M059J (cell line): ENCODE measurements around the gene ESRP2. TPM values are rescaled to one million over a fixed set of nuclear protein-coding genes. Genes with fewer than 3 reads are reported as not detected.

Experiments
- DNase-seq: peaks from one replicate; pipeline ENCODE4 v3.0.0-alpha.2; 2012; ENCODE audit warnings: low read depth
- total RNA-seq: library from RNA; depleted of rRNA; stranded (reverse); fragments of >200 nt; shearing (Covaris generic); gene quantifications from 2 replicates; pipeline ENCODE4 v1.2.3, GENCODE V29; 2014

Gene ESRP2
- total RNA-seq, 1 experiment from 2014 or later, result not detected

DNA sequence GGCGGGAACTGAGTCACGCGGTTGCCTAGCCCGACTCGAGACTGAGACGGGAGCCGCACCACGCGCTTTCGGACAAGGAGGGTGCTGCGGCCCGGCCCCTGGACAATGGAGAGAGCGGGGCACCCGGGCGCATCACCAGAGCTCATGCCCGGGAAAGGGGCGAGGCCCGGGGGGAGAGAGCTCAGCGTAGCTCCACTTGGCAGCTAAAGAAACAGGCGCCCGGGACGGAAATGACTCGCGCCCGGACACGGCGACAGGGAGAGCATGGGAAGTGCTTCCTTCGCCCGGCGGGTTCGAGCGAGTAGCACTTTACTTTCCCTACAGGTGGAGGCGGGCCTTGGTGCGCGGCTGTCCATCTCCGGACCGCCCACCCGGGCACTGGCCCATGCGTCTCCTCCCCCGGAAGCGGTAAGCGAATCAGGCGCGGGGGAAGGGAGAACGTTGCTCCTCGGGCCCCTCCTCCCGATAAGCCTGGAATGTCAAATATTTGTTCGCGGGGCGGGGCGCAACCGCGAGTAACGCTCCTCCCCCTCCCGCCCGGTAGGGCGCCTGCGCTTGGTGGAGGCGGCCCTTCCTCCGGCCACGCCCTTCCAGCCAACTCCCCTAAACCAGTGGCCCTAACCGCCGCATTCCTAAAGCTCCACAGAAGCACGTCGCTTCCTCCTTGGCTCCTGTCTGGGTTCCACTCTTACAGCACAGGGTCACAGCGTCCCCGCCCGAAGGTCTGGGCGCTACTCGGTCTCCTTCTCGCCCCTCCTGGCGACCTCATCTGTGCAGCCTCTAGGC lies 1.5 kb upstream of the ESRP2 start:
- DNase-seq, result peak; percentile 98

DNA sequence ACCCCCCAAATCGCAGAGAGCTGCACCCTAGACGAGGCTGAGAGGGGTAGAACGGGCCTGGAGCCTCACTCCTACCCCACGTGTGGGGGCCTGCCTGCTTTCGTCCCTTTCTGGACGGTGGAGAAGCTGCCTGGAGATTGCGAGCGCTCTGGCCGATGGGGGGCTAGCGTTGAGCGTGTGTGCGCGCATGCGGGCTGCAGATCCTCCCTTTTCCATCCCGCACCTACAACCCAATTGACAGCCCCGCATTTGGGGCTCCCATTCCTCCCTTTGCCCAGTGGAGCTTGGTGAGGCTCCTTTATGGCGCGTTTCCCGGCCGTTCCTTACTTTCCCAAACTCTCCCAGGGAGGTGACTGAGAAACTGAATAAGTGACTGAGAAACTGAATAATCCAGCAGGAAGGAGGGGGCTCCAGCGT lies 907 bp upstream of the ESRP2 start:
- no peak for DNase-seq

DNA sequence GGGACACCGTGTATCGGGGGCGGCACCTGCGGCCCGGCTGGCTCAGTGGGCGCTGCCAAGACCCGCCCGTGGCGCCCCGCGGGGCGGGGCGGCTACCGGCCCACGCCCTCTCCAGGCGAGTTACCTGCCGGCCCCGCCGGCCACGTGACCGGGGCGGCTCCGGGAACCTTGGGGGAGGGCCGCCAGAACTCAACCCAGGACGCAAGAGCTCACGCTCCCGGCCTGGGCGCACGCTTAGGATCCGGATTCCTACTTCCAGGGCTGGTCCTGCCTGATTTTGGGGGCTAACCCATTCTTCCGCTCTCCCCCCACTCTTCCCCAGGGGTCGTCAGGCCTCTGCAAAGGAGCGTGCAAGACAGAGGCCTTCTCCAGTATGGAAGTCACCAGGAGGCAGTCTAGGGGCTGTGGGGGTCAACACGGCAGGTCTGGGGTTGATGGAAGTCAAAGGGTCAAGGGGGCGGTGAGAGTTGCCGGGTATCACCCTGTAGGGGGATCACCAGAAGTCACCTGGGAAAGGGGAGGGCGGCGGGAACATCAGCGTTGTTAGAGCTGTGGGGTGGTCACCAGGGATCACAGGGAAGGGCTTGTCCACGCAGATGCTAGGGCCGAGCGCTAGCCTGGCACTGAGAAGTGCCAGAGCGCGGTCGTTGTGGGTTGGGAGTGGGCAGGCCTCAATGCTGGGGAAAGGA lies 354 bp upstream of the ESRP2 start:
- no peak for DNase-seq

DNA sequence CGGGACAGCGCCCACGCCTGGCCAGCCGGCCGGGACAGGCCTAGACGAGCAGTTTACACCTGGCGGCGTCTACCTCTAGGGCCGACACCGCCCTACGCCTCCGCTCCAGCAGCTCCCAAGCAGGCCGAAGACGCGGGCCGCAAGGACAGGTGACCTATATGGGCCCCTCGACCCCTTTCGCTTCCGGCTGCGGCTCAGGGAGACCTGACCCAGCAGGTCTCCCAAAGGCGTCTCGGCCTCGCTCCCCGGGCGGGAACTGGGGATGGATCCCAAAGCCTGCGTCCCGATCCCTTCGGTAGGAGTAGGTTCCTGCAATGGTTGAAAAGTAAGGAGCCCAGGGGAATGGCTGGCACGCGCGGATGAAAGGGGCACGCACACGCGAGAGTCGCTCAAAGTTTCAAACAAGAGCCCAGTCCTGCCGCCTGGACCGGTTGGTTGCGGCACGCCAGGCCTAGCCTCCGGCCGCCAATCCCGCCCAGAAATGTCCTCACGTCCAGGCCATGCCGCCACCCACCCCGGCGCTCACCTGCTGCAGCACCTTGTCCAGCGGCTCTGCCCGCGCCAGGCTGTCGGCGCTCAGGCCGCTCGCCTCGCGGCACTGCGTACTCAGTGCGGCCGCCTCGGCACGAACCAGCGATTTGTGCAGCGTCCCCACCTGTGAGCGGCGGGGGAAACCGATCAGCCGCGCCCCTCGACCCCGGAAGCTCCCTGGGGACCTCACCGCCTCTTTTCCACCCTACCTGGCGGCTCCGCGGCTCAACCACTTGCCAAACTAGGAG lies 630 bp downstream of the ESRP2 start:
- DNase-seq, result no peak

DNA sequence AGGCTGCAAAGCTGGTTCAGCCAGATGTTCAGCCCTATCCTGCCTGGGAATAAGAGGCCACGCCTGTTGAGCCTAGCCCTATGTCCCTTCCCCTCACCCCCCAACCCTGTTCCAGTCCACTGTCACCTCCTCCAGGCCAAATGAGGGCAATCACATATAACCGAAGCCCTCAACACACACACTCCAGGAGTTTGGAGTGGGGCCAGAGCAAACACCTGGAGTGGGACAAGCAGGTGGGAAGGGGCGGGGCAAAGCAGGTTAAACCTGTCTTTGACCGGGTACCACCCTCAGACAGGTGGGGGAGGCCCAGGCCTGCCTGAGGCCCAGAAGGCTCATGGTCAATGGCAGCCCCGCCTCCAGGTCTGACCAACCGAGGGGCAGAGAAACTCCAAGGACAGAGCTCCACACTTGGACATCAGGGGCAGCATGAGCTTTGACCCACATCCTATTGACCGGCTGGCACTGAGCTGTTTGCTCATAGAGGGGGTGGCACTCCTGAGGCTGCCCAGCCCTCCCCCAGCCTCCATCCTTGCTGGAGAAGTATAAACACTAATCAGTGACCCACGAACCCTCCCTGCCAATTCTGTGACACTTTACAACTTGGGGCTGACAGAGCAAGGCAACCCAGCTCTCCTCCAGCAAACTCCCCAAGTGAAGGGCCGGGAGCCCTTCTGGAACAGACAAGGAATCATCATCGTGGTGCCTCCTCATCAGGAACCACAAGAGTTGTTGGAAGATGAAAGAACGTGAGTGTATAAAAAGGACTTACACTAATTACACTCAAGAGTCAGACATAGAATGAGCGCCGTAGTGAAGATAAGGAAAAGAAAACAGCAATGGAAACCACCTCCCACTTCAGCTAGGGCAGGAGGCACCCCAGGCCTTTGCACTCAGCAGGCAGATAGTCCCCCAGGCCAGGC lies 1.5 kb downstream of the ESRP2 start:
- DNase-seq, result no peak

DNA sequence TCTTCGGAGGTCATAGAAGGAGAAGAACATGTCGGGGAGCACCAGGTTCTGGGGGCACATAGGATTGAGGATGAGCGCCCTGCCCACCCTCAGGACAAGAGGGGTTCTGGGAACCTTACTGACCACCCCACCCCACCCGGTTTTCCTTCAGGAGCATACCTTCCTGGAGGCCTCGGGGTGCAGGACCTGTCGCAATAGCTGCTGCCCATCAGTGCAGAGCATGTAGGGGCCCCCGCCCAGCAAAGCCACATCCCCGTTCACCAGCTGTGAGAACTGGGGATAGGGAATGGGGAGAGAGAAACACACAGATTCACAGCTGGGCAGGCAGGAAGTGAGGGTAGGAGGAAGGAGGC lies 2.1 kb downstream of the ESRP2 start:
- no peak for DNase-seq

DNA sequence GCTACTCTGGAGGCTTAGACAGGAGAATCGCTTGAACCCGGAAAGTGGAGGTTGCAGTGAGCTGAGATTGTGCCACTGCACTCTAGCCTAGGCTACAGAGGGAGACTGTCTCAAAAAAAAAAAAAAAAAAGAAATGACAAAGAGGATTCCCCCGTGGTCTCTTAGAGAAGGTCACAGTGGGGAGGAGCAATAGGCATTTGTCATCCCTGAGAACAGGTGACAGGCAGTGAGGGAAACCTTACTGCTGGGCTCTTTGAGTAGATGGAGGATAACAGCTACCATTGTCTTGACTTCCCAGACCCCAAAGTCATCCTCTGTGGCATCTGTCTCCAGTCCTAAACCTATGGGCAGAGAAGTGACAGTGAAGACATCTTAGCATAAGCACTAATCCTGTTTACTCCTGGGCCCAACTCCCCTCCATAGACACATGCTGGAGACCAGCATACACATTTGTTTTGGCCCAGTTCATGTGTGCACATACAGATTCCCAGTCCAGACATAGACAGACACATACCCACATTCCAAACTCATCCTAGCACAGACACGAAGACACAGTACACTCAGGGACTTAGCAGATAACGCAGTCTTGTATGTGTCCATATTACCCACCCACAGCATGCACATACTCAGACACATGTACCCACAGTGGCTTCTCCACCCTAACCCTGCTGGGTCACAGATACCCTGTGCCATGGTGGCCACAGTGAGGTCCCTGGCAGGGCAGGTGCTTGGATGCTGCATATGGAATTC lies 2.7 kb downstream of the ESRP2 start:
- no peak for DNase-seq

DNA sequence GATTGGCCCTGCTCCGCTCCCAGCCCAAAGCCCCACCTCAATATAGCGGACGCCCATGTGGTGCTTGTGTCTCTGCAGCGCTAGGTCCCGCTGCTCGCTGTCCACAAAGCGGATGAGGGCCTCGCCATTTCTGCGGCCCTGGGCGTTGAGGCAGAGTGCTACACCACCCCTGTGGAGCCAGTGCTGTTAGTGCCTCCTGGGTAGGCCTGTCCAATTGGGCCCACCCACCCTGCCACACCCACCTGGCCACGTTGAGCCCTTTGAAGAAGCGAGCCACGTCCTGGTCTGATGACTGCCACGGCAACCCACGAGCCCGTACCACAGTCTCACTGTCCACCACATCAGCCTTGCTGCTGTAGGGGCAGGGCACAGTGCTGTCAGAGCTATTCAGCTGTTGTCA lies 3.6 kb downstream of the ESRP2 start:
- DNase-seq, result no peak

DNA sequence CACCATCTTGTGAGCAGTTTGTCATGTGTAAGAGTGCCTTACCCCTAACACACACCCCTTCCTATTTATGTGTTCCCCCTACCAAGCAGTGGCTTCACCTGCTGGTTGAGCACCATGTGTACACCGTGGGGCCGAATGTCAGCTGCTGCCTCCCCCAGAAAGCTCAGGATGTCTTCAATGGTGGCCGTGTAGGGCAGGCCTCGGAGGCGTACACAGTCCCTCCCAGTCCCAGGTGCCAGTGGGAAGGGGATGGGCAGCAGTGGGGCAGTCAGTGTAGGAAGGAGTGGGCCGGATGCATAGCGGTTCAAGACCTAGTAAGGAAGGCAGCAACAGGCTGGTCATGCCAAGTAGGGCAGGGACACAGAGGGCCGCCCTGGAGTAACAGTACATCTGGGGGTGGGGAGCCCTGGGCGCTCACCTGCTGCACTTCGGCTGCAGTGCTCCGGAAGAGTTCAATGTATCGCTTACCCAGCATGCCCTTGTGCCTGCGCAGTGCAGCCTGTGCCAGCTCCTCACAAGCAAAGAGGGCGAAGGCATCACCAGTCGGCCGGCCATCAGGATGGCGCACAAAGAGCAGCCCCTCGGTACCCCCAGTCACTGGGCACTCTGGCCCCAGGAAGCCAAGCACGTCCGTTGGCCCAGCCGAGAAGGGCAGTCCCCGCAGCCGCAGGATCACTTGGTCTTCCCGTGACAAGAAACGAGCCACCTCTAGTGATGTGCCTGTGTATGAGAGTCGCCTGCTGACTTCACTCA lies 4.4 kb downstream of the ESRP2 start:
- no peak for DNase-seq

DNA sequence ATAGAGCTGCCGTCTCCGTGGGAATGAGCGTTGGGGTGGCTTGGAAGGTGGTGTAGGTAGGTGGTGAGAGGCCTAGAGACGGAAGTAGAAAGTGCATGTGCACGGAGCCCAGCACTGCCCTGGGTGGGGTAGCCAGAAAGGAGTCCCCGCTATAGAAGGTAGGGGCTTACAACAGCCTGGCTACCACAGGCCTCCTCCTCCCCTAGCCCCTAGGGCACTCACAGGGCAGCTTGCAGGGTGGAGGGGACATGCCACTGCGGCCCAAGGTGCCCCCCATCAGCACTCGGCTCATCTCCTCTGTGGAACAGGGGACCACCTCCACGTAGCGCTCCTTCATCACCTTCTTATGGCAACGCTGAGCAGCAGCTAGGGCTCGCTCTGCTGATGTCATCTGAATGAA lies 5.0 kb downstream of the ESRP2 start:
- DNase-seq, result no peak

DNA sequence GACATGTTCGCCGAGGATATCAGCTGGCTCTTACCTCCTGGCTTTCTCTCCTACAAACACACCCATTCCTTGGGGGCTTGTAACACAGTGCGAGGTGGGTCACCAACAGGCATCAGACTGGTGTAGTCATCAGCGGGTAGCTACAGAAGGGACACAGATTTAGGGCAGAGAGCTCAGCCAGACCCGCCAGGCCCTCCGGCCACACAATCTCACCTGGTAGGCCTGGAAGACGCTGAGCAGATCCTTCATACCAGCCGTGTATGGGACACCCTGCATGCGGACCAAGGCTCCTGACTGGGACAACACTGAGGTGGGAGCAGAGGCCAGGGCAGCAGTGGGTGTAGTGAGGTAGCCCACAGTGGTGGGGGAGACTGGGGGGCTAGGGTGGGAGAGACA lies 5.8 kb downstream of the ESRP2 start:
- no peak for DNase-seq

DNA sequence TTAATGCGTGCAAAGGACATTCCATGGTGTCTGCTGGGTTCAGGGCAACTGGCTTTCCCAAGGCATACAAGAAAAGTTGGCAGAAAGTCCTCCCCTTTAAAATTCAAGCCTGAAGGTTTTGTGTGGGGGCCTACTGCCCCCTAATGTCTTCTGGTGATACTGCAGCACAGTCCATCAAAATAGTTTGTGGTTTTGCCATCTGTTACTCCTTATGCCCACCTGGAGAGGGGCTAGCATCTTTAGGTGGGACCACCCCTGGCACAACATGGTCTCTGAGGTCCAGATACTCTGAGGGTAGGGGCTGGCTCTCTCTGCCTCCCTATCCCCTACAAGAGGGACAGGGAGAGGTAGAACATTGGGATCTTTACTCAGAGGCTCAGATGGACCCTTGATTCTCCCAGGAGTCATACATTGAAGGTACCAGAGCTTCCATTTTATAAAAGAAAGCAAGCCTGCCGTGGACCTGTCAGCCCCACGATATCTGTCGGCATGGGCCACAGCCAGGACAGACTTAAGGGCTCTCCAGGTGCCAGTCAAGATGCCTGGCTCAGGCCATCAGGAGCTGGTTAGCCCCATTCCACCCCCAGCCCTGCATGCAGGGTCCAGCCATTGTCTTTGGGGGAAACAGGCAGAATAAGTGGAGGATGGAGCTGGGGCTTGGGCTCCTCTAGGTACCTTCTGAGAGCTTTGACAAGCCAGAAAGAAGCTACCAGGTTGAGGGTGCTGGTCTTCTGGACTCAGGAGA lies 6.3 kb downstream of the ESRP2 start:
- DNase-seq, result peak; percentile 62

DNA sequence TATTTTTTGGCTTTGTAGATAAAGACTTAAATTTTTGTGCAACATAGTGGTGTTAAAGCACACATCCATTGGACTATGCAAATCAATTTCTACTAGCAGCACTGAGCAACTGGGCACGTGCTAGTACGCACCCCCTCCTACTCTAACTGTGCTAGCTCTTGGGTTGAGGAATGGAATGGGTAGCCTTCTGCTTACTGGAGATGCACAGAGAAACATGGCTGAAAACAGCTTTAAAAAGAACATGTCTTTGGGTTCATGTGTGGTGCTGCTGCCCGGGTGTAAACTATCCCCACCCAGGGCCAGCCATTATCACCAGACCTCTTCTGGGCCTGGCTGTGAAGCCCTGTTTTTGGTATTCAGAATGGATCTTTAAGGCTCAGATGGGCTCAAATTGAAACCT lies 7.3 kb downstream of the ESRP2 start:
- DNase-seq, result no peak

DNA sequence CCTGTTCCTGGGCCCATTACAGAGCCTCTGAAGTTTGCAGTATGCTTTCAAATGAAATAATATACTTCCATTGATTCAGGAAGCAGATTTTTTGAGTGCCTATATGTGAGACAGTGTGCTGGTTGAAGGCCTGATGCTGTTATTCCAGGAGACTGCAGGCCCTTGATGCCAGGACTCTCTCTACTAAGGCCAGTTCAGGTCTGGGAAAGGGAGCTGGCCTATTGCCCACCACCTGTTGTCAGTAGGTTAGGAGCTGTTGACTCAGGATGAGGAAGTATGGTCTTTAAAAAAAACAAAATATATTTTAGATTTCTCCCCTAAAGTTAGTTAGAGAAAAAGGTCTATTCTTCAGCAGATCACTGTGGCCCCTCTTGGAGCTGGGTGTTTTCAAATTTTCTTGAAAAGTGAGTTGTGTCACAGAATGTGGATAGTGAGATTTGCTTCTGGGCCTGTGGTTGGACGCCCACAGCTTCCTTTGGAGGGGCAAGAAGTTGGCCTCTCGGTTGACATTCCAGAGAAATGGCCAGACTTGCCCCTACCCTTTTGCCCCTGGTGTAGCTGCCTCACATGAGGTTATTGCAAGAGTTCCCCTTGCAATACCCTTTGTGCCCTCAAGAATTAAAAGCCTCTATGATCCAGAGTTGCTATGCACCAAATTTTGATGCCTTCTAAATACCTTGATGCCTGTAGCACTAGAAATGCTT lies 7.9 kb downstream of the ESRP2 start:
- DNase-seq, result no peak

DNA sequence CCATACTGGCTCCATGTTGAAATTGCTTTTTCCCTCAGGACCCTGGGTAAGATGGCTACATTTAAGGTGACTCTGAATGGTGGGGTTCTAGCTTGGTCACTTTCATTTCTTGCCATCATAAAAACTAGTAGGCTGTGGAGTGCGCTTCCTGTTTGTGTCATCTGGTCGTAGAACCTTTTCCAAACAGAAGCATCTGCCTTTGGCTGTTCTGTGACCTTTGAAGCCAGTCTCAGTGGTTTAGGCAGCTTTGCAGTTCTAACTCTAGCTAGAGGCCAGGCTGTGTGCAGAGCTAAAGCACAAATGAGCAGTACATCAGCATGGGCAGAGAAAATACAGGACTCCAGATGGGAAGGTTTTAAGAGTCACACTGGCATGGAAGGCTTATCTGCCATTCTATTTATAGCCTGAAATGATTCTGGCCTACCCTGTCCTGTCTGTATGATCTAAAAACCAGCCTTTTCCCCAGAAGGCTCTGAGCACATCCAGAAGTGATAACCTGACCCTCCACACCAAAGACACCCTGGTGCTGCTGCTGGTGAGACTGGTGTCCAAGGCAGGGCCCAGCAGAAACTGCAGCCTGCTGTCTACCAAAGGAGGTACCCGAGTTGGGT lies 8.6 kb downstream of the ESRP2 start:
- DNase-seq, result no peak

DNA sequence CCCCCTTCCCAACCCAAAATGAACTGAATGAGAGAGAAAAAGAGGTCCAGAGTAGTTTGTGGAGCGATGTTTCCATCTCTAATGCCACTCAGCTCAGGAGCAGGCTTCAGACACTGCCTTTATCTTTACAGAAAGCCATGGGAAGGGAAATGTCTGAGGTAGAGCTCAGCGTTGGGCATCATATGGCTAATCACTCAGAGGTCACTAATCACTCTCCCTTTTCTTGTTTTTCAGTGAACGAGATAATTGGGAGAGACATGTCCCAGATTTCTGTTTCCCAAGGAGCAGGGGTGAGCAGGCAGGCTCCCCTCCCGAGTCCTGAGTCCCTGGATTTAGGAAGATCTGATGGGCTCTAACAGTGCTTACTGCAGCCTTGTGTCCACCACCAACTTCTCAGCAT lies 9.8 kb downstream of the ESRP2 start:
- DNase-seq, result no peak

DNA sequence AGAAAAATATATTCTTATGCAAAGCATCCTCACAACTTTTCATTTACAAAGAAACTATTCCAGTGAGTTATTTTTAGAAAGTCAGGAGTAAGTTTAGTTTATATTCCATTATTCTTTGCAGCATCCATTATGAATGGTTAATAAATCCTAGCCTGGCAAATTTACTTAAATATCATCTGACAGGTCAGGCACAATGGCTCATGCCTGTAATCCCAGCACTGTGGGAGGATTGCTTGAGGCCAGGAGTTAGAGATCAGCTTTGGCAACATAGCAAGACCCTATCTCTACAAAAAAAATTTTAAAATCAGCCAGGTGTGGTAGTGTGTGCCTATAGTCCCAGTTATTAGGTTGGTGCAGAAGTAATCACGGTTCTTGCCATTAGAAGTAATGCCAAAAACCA lies 12.9 kb downstream of the ESRP2 start:
- DNase-seq, result no peak

DNA sequence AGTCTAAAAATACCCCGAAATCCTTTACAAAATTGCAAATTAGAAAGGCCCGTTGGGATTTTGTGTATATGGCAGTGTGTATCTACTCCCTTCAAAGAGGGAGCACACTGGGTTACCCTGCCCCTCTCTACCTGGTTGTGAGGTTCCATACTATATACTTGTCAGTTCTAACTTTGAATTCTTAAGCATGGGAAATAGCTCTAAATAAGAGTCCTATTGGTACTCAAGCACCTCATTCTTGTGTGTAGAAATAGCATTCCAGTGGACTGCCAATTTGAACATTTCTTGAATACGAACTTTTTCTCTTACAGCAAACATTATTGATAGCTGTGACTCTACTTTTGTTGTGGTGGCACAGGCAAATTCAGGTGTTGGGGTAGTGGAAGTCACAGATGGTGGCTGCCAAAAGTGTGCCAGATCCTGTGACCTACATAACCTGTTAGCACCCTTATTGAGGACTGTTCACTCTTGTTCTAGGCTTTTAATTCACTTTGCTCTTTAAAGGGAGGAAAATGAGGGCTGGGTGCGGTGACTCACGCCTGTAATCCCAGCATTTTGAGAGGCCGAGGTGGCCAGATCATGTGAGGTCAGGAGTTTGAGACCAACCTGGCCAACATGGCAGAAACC lies 16.1 kb downstream of the ESRP2 start:
- no peak for DNase-seq
